OCI-LY1 (cell line): Measurements from ENCODE around the gene MEGF6.

Experiments
- H2AFZ ChIP-seq: fragments of 200-600 bp; sonication (generic), shearing (Covaris generic); 2 replicates; pipeline ENCODE4 v1.6.0; 2014; ENCODE audit warnings: antibody characterized with exemption, mild to moderate bottlenecking, low read length
- H3F3A ChIP-seq: fragments of 200-600 bp; sonication (generic), shearing (Covaris generic); 2 replicates; pipeline ENCODE4 v1.6.0; 2014; ENCODE audit warnings: mild to moderate bottlenecking, antibody characterized with exemption, low read length, moderate library complexity; ENCODE audit not compliant: insufficient read depth
- H3K27ac ChIP-seq: fragments of 200-600 bp; sonication (generic); 2 replicates; pipeline ENCODE4 v1.5.1; 2014; ENCODE audit warnings: low read length, mixed run types, mild to moderate bottlenecking, low read depth; ENCODE audit not compliant: poor library complexity, severe bottlenecking
- H3K27me3 ChIP-seq: fragments of 200-600 bp; sonication (generic); 2 replicates; pipeline ENCODE4 v1.6.0; 2014; ENCODE audit warnings: antibody characterized with exemption, mild to moderate bottlenecking, low read length, moderate library complexity; ENCODE audit not compliant: insufficient read depth
- H3K36me3 ChIP-seq: fragments of 200-600 bp; sonication (generic); 2 replicates; pipeline ENCODE4 v1.6.1; 2014; ENCODE audit warnings: mild to moderate bottlenecking, antibody characterized with exemption, low read length, moderate library complexity, mixed read lengths; ENCODE audit not compliant: insufficient read depth
- H3K4me1 ChIP-seq: fragments of 200-600 bp; sonication (generic); 2 replicates; pipeline ENCODE4 v1.5.1; 2014; ENCODE audit warnings: mild to moderate bottlenecking, low read length, moderate library complexity; ENCODE audit not compliant: insufficient read depth, severe bottlenecking
- H3K4me2 ChIP-seq: fragments of 200-600 bp; sonication (generic), shearing (Covaris generic); 2 replicates; pipeline ENCODE4 v1.6.1; 2014; ENCODE audit warnings: low read length
- H3K4me3 ChIP-seq: fragments of 200-600 bp; sonication (generic); 2 replicates; pipeline ENCODE4 v1.5.1; 2014; ENCODE audit warnings: low read length, low read depth, mild to moderate bottlenecking, mixed read lengths; ENCODE audit not compliant: poor library complexity, severe bottlenecking
- H3K79me2 ChIP-seq: fragments of 200-600 bp; shearing (Covaris generic); 2 replicates; pipeline ENCODE4 v1.6.1; 2016; ENCODE audit warnings: mixed run types, low read length, mixed read lengths; ENCODE audit not compliant: insufficient read depth
- H3K9ac ChIP-seq: fragments of 200-600 bp; sonication (generic), shearing (Covaris generic); 2 replicates; pipeline ENCODE4 v1.6.1; 2014; ENCODE audit warnings: mild to moderate bottlenecking, low read length, mixed read lengths
- H3K9me2 ChIP-seq: fragments of 200-600 bp; sonication (generic), shearing (Covaris generic); 2 replicates; pipeline ENCODE4 v1.6.1; 2014; ENCODE audit warnings: low read depth, mild to moderate bottlenecking, low read length, mixed read lengths
- H3K9me3 ChIP-seq: fragments of 200-600 bp; shearing (Covaris generic); 2 replicates; pipeline ENCODE4 v1.6.1; 2014; ENCODE audit warnings: low read length, mixed read lengths
- H4K20me1 ChIP-seq: fragments of 200-600 bp; sonication (generic), shearing (Covaris generic); 2 replicates; pipeline ENCODE4 v1.6.0; 2016; ENCODE audit warnings: mild to moderate bottlenecking, low read length; ENCODE audit not compliant: insufficient read depth
- CTCF ChIP-seq: fragments of 200-600 bp; sonication (generic), shearing (Covaris generic); IDR thresholded peaks from 2 replicates; pipeline ENCODE4 v1.5.1; 2017; ENCODE audit warnings: mild to moderate bottlenecking, antibody characterized with exemption, low read length, moderate library complexity, mixed read lengths
- EZH2 ChIP-seq: fragments of 200-600 bp; sonication (generic), shearing (Covaris generic); IDR thresholded peaks from 2 replicates; pipeline ENCODE4 v1.8.0; 2017; ENCODE audit warnings: borderline replicate concordance, mixed run types, mild to moderate bottlenecking, antibody characterized with exemption, low read length, moderate library complexity, mixed read lengths

The MEGF6 gene

GRCh38 chr1:3481046-3481445 lies 130.3 kb downstream of the MEGF6 start:
- TF ChIP-seq CTCF, result no peak
- no peak for TF ChIP-seq EZH2
- Histone ChIP-seq H3K4me3 (no peak overlapping the region), H3K9me2 (no peaks in the 10 kb centered on the region), H3K79me2 (no peaks in the 10 kb centered on the region), H3K27me3 (no peaks in the 10 kb centered on the region; the same call in 1 of the 2 replicates), H3K9ac (no peak overlapping the region), H3K27ac (no peak overlapping the region), H2AFZ (no peak overlapping the region), H3F3A (no peaks in the 10 kb centered on the region), H3K4me1 (no peaks in the 10 kb centered on the region), H3K36me3 (no peaks in the 10 kb centered on the region), H3K9me3 (no peaks in the 10 kb centered on the region), H4K20me1 (no peaks in the 10 kb centered on the region), H3K4me2 (no peak overlapping the region)

GRCh38 chr1:3480369-3480719 lies 131.0 kb downstream of the MEGF6 start:
- Histone ChIP-seq H2AFZ (no peak overlapping the region), H3K9me3 (no peaks in the 10 kb centered on the region), H3K4me3 (no peak overlapping the region), H3K9ac (no peak overlapping the region), H3K9me2 (no peaks in the 10 kb centered on the region), H4K20me1 (no peaks in the 10 kb centered on the region), H3F3A (no peaks in the 10 kb centered on the region), H3K4me2 (no peak overlapping the region), H3K36me3 (no peaks in the 10 kb centered on the region), H3K4me1 (no peaks in the 10 kb centered on the region), H3K27ac (no peak overlapping the region), H3K27me3 (no peaks in the 10 kb centered on the region; the same call in 1 of the 2 replicates), H3K79me2 (no peaks in the 10 kb centered on the region)
- TF ChIP-seq EZH2 (no peak), CTCF (no peak)

DNA sequence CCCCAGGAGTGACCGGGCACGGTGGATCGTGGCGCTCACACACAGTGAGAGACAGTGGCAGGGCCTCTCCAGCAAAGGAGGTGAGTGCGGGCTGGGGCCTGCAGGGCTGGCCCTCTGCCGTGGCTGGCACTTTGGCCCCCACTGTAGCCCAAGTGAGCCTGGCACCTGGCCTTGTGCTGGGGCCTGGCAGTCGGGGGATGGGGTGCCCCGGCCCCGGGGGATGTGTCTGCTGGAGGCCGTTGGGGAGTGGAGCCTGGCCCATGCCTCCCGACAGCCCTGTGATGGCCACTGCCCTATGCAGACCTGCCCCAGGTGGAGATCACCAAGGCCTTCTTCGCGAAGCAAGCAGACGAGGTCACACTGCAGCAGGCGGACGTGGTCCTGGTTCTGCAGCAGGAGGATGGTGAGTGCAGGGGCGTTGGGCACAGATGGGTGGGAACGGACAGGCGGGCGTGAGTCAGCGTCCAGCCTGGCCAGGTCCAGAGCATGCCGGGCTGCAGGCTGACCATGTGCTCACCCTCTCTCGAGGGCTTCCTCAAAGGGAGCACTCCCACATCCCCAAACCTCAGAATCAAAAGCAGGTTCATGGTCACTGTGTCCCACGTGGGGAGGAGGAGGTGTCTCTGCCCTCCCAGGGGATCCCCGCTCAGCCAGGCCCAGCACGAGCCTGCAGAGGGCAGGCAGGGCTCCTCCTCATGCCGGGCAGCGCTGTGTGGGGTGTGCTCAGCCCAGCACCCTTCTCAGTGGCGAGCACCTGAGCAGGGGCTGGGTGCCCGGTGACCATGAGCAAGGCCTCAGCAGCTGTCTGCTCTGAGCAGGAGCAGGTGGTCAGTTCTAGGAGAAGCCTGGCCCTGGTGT lies 131.6 kb downstream of the MEGF6 start:
- Histone ChIP-seq H3K4me3 (no peak overlapping the region), H4K20me1 (no peaks in the 10 kb centered on the region), H3K79me2 (no peaks in the 10 kb centered on the region), H3K27ac (no peak overlapping the region), H3K9ac (no peak overlapping the region), H2AFZ (no peak overlapping the region), H3K4me2 (no peak overlapping the region), H3K36me3 (no peaks in the 10 kb centered on the region), H3K9me3 (no peaks in the 10 kb centered on the region), H3K4me1 (no peaks in the 10 kb centered on the region), H3K27me3 (no peaks in the 10 kb centered on the region; the same call in 1 of the 2 replicates), H3F3A (no peaks in the 10 kb centered on the region), H3K9me2 (no peaks in the 10 kb centered on the region)
- TF ChIP-seq EZH2, result no peak
- TF ChIP-seq CTCF, result no peak
